GM18511 (cell line): Measurements from ENCODE around the gene PPP1R12B.
"Not testable (repeated sequence)": the region's sequence is repeated elsewhere in the genome, so short reads cannot be mapped to it uniquely, and the experiment has no call there.

Source experiments
- ATAC-seq: cut with Tn5 transposase; IDR thresholded peaks from one replicate; pipeline ENCODE4 v1.9.1; 2021; ENCODE audit warnings: mild to moderate bottlenecking, moderate library complexity; ENCODE audit not compliant: unreplicated experiment

The PPP1R12B gene

GRCh38 chr1:202473266-202474045 lies 125.0 kb downstream of the PPP1R12B start:
- not testable (repeated sequence) for ATAC-seq

- not testable (repeated sequence) for ATAC-seq
These were observed 131.2 kb downstream of the PPP1R12B start for GRCh38 chr1:202479661-202480060.

GRCh38 chr1:202480640-202481039 lies 132.1 kb downstream of the PPP1R12B start:
- not testable (repeated sequence) for ATAC-seq

GRCh38 chr1:202483362-202483761 lies 134.9 kb downstream of the PPP1R12B start:
- not testable (repeated sequence) for ATAC-seq

- peak; percentile 31 for ATAC-seq
These were observed 135.5 kb downstream of the PPP1R12B start for GRCh38 chr1:202484032-202484431.

- not testable (repeated sequence) for ATAC-seq
These were observed 136.3 kb downstream of the PPP1R12B start for GRCh38 chr1:202484820-202485219.

GRCh38 chr1:202488178-202488649 lies 139.7 kb downstream of the PPP1R12B start:
- ATAC-seq = peak; percentile 75

- ATAC-seq = not testable (repeated sequence)
These were observed 140.6 kb downstream of the PPP1R12B start for GRCh38 chr1:202489101-202489500.

GRCh38 chr1:202493112-202493511 lies 144.6 kb downstream of the PPP1R12B start:
- ATAC-seq = not testable (repeated sequence)

- ATAC-seq = no peak
These were observed 150.0 kb downstream of the PPP1R12B start for GRCh38 chr1:202498542-202498941.

GRCh38 chr1:202499997-202500396 lies 151.5 kb downstream of the PPP1R12B start:
- ATAC-seq = not testable (repeated sequence)

- ATAC-seq = no peak
These were observed 152.8 kb downstream of the PPP1R12B start for GRCh38 chr1:202501281-202501680.

- ATAC-seq = no peak
These were observed 156.9 kb downstream of the PPP1R12B start for GRCh38 chr1:202505356-202505755.

- ATAC-seq = not testable (repeated sequence)
These were observed 157.5 kb downstream of the PPP1R12B start for GRCh38 chr1:202505880-202506575.

- not testable (repeated sequence) for ATAC-seq
These were observed 160.4 kb downstream of the PPP1R12B start for GRCh38 chr1:202508863-202509262.

GRCh38 chr1:202513875-202514274 lies 165.4 kb downstream of the PPP1R12B start:
- peak; percentile 64 for ATAC-seq

- no peak for ATAC-seq
These were observed 168.0 kb downstream of the PPP1R12B start for GRCh38 chr1:202516434-202516877.

- not testable (repeated sequence) for ATAC-seq
These were observed 168.6 kb downstream of the PPP1R12B start for GRCh38 chr1:202517146-202517545.

GRCh38 chr1:202518180-202518579 lies 169.7 kb downstream of the PPP1R12B start:
- not testable (repeated sequence) for ATAC-seq

- not testable (repeated sequence) for ATAC-seq
These were observed 170.4 kb downstream of the PPP1R12B start for GRCh38 chr1:202518905-202519304.

GRCh38 chr1:202520129-202520856 lies 171.8 kb downstream of the PPP1R12B start:
- not testable (repeated sequence) for ATAC-seq
